Chondrocyte (in vitro differentiated cells): Measurements from ENCODE around the gene STPG3. TPM values are rescaled to one million over a fixed set of nuclear protein-coding genes. Genes with fewer than 3 reads are reported as not detected.

ENCODE experiments used
- DNase-seq: peaks from one replicate; pipeline ENCODE4 v3.0.0; 2021; ENCODE audit warnings: mixed read lengths, low spot score
- H3K27ac Mint-ChIP-seq: one replicate; pipeline ENCODE4 v1.8.0; 2021; ENCODE audit warnings: mild to moderate bottlenecking, moderate library complexity, mixed read lengths; ENCODE audit not compliant: unreplicated experiment
- H3K27me3 Mint-ChIP-seq: 2 replicates; pipeline ENCODE4 v1.8.0; 2021; ENCODE audit warnings: low read depth, mixed read lengths
- H3K36me3 Mint-ChIP-seq: 2 replicates; pipeline ENCODE4 v1.8.0; 2021; ENCODE audit warnings: low read depth, mixed read lengths
- H3K4me1 Mint-ChIP-seq: 2 replicates; pipeline ENCODE4 v1.8.0; 2021; ENCODE audit warnings: low read depth, mild to moderate bottlenecking, mixed read lengths
- H3K4me3 Mint-ChIP-seq: one replicate; pipeline ENCODE4 v1.8.0; 2021; ENCODE audit warnings: mild to moderate bottlenecking, moderate library complexity, mixed read lengths; ENCODE audit not compliant: unreplicated experiment
- H3K9me3 Mint-ChIP-seq: 2 replicates; pipeline ENCODE4 v1.8.0; 2021; ENCODE audit warnings: low read depth, mixed read lengths
- total RNA-seq: library from RNA; stranded (reverse); gene quantifications from 3 replicates; pipeline ENCODE4 v1.2.1, GENCODE V29; 2021
- TF ChIP-seq, protein P1 (sequence below): fragments of 200-600 bp; sonication (generic); IDR thresholded peaks from 2 replicates; pipeline ENCODE4 v1.5.0; 2021; ENCODE audit warnings: antibody characterized with exemption, mild to moderate bottlenecking, moderate library complexity

STPG3 gene
- total RNA-seq, 1 donor from 2014 or later, result not detected

DNA sequence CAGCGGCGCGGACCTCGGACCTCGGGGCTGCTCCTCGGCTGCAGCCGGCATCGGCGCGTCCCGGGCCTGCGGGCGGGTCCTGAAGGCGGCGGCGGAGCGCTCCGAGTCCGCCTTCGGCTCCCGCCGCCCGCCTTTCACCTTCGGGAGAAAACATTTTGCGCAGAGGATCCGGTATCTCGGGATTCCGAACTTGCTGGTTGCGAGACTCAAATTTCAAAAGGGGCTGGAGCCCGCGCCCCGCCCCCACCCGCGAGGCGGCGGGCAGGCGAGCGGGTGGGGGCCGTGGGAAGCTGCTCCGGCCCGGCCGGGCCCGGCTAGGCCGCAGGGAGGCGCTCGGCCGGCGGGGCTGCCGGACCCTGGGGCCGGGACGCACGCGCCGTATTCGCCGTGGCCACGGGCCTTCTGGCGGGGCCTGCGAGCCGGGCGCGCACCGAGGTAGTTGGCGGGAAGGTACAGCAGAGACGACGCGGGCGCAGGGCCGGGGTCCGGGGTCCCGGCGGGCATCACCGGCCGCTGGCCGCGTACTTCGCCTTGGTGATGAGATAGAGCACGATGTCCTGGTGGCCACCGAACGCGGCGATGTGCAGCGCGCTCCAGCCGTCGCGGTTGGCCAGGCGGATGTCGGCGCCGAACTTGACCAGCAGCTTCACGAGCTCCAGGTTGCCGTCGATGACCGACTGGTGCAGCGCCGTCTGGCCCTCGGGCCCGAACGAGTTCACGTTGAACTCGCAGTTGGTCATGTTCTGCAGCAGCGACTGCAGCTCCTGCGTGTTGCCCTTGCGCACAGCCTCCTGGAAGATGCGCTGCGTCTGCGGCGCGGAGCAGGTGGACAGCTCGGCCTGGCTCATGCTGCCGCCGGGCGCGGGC lies 50.2 kb downstream of the STPG3 start:
- H3K36me3 Mint-ChIP-seq, result no peaks in the 10 kb centered on the region
- TF ChIP-seq, protein P1, sequence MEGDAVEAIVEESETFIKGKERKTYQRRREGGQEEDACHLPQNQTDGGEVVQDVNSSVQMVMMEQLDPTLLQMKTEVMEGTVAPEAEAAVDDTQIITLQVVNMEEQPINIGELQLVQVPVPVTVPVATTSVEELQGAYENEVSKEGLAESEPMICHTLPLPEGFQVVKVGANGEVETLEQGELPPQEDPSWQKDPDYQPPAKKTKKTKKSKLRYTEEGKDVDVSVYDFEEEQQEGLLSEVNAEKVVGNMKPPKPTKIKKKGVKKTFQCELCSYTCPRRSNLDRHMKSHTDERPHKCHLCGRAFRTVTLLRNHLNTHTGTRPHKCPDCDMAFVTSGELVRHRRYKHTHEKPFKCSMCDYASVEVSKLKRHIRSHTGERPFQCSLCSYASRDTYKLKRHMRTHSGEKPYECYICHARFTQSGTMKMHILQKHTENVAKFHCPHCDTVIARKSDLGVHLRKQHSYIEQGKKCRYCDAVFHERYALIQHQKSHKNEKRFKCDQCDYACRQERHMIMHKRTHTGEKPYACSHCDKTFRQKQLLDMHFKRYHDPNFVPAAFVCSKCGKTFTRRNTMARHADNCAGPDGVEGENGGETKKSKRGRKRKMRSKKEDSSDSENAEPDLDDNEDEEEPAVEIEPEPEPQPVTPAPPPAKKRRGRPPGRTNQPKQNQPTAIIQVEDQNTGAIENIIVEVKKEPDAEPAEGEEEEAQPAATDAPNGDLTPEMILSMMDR, result peak; percentile 72
- DNase-seq, result no peak
- peaks cover 2% of the 10 kb centered on the region for H3K27me3 Mint-ChIP-seq
- H3K27ac Mint-ChIP-seq, result peak overlapping the region; percentile 47
- H3K4me3 Mint-ChIP-seq, result peak overlapping the region; percentile 74
- H3K9me3 Mint-ChIP-seq, result no peaks in the 10 kb centered on the region
- H3K4me1 Mint-ChIP-seq, result peaks cover 30% of the 10 kb centered on the region

DNA sequence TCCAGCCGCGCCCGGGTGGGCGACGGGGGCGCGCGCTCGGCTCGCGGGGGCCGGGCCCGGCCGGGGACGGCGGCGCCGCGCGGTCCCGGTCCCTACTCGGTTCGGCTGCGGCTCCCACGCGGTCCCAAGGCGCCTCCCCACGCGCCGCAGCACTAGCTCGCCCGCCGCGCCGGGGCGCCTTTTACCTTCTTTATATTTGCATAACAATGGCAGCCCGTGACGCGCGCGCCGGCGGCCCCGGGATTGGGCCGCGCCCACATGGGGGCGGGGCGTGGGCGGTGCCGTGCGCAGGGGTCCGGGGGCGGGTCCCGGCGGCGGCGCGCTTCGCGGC lies 51.0 kb downstream of the STPG3 start, which contains the start of gene NRARP:
Gene NRARP (minus strand): TSS at position 154 of the 331 bp plus-strand sequence. CDS start 343 bp downstream, outside the sequence.
- TF ChIP-seq, protein P1, result no peak
- DNase-seq, result no peak
- no peaks in the 10 kb centered on the region for H3K27me3 Mint-ChIP-seq
- H3K36me3 Mint-ChIP-seq, result no peaks in the 10 kb centered on the region
- no peaks in the 10 kb centered on the region for H3K9me3 Mint-ChIP-seq
- H3K27ac Mint-ChIP-seq, result peak within 1 kb of the TSS; percentile 22
- H3K4me3 Mint-ChIP-seq, result peak within 1 kb of the TSS; percentile 74
- H3K4me1 Mint-ChIP-seq, result peaks cover 23% of the 10 kb centered on the region

DNA sequence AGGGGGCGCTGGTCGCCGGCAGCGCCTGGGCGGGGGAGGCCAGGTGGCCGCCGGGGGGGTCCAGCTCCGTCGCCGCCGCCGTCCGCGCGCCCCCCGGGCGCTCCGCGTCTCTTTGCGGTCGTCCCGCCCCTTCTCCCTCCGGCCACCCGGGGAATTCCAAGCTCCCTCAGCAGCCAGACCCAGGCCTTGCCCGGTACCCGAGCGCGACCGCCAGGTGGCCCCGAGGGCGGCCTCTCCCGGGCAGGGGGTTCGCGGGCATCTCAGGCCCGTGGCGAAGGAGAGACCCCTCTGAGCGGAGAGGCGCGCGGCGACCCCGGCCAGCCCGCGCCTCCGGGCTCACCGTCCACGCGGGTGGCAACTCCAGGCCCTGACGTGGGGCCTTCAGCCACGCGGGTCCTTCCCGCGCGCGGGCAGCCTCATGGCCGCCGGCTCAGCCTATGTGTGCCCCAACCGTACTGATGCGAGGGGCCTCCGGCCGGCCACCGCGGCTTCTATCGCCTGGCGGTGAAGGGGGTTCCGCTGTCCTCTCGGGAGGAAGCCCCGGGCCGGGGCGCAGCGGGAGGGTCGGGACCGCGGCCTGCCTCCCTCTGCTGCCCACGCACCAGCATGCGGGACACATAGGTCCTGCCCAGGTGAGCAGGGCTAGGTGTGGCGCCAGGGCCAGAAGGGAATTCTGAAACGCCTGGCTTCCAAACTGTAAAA lies 51.5 kb downstream of the STPG3 start:
- Mint-ChIP-seq H3K27ac (no peak overlapping the region), H3K36me3 (no peaks in the 10 kb centered on the region), H3K9me3 (no peaks in the 10 kb centered on the region), H3K4me1 (peaks cover 22% of the 10 kb centered on the region), H3K4me3 (no peak overlapping the region), H3K27me3 (no peaks in the 10 kb centered on the region)
- DNase-seq, result no peak
- TF ChIP-seq, protein P1, result peak; percentile 79

Other genes starting within 250 kb of the STPG3 start
- gene ABCA2, start 223.0 kb upstream of the STPG3 start, total RNA-seq, result 55.3 to 62.4 TPM (median 59.1 TPM) in 3 replicates
- not detected in 3 replicates for gene FUT7, start 219.2 kb upstream of the STPG3 start, total RNA-seq
- 88.1 to 90.8 TPM (median 88.7 TPM) in 3 replicates for gene NPDC1, start 205.1 kb upstream of the STPG3 start, total RNA-seq
- 0.15 TPM in 1 of 3 replicates, not detected in the others for gene ENTPD2, start 197.2 kb upstream of the STPG3 start, total RNA-seq
- 0.87 to 3.2 TPM (median 2.5 TPM) in 3 replicates for gene SAPCD2, start 180.7 kb upstream of the STPG3 start, total RNA-seq
- 26.1 to 44.0 TPM (median 41.7 TPM) in 3 replicates for gene UAP1L1, start 173.8 kb upstream of the STPG3 start, total RNA-seq
- 105 to 117 TPM (median 106 TPM) in 3 replicates for gene MAN1B1, start 164.3 kb upstream of the STPG3 start, total RNA-seq
- gene DPP7, start 136.6 kb upstream of the STPG3 start, total RNA-seq, result 54.0 to 85.0 TPM (median 82.2 TPM) in 3 replicates
- gene GRIN1, start 112.1 kb upstream of the STPG3 start, total RNA-seq, result 0.07 TPM in 1 of 3 replicates, not detected in the others
- not detected in 3 replicates for gene LRRC26, start 81.2 kb upstream of the STPG3 start, total RNA-seq
- gene TMEM210, start 79.2 kb upstream of the STPG3 start, total RNA-seq, result not detected in 3 replicates
- 40.3 to 62.6 TPM (median 41.0 TPM) in 3 replicates for gene ANAPC2, start 62.7 kb upstream of the STPG3 start, total RNA-seq
- gene SSNA1, start 62.6 kb upstream of the STPG3 start, total RNA-seq, result 54.5 to 57.8 TPM (median 55.5 TPM) in 3 replicates
- 19.5 to 20.0 TPM (median 19.7 TPM) in 3 replicates for gene TPRN, start 50.5 kb upstream of the STPG3 start, total RNA-seq
- gene TMEM203, start 45.6 kb upstream of the STPG3 start, total RNA-seq, result 34.9 to 36.8 TPM (median 36.7 TPM) in 3 replicates
- gene NDOR1, start 45.6 kb upstream of the STPG3 start, total RNA-seq, result 10.8 to 17.7 TPM (median 13.2 TPM) in 3 replicates
- gene RNF208, start 29.0 kb upstream of the STPG3 start, total RNA-seq, result 3.3 to 4.4 TPM (median 3.6 TPM) in 3 replicates
- 0.44 to 0.92 TPM (median 0.79 TPM) in 3 replicates for gene CYSRT1, start 26.1 kb upstream of the STPG3 start, total RNA-seq
- 0.22 TPM in 1 of 3 replicates, not detected in the others for gene RNF224, start 23.8 kb upstream of the STPG3 start, total RNA-seq
- gene SLC34A3, start 20.4 kb upstream of the STPG3 start, total RNA-seq, result not detected in 3 replicates
- gene TUBB4B, start 10.0 kb upstream of the STPG3 start, total RNA-seq, result 117 to 155 TPM (median 121 TPM) in 3 replicates
- gene NELFB, start 4.0 kb downstream of the STPG3 start, total RNA-seq, result 48.0 to 55.1 TPM (median 52.4 TPM) in 3 replicates
- gene TOR4A, start 26.4 kb downstream of the STPG3 start, total RNA-seq, result 0.85 to 3.5 TPM (median 3.4 TPM) in 3 replicates
- gene NRARP, start 51.0 kb downstream of the STPG3 start, total RNA-seq, result 0.39 to 6.9 TPM (median 6.7 TPM) in 3 replicates
- 10.7 to 15.7 TPM (median 11.6 TPM) in 3 replicates for gene EXD3, start 171.9 kb downstream of the STPG3 start, total RNA-seq
- gene NOXA1, start 172.1 kb downstream of the STPG3 start, total RNA-seq, result 0.97 to 2.5 TPM (median 2.0 TPM) in 3 replicates
- 0.10 TPM in 1 of 3 replicates, not detected in the others for gene ENTPD8, start 190.1 kb downstream of the STPG3 start, total RNA-seq
- gene NSMF, start 208.0 kb downstream of the STPG3 start, total RNA-seq, result 81.5 to 86.8 TPM (median 86.1 TPM) in 3 replicates